SU-DHL-6 (cell line): ENCODE measurements around the gene GRAMD1B.

Source experiments
- CTCF ChIP-seq: fragments of 200-600 bp; sonication (generic); IDR thresholded peaks from one replicate; pipeline ENCODE4 v1.5.1; 2017; ENCODE audit warnings: antibody characterized with exemption, mild to moderate bottlenecking, low read length, moderate library complexity; ENCODE audit not compliant: insufficient read depth, poor library complexity, severe bottlenecking
- EZH2phosphoT487 ChIP-seq: fragments of 200-600 bp; sonication (generic), shearing (Covaris generic); conservative IDR thresholded peaks from 2 replicates; pipeline ENCODE4 v1.6.1; 2018; ENCODE audit warnings: mild to moderate bottlenecking, antibody characterized with exemption, low read length, moderate library complexity, mixed read lengths

- TF ChIP-seq CTCF = no peak
- no peak for TF ChIP-seq EZH2phosphoT487
Measured at GRCh38 chr11:123448823-123449222, 18.8 kb downstream of the GRAMD1B start.
